ENCODE results near the gene WNT11. TPM values are rescaled to one million over a fixed set of nuclear protein-coding genes. Genes with fewer than 3 reads are reported as not detected.

WNT11 gene
- total RNA-seq, 1 experiment from 2014 or later: not detected

- Histone ChIP-seq H3K18ac (ENCODE audit: insufficient read length, low read depth, low read length) (no peak overlapping the region), H2AFZ (ENCODE audit: low read length) (no peak overlapping the region), H3K14ac (ENCODE audit: insufficient read depth, low read length) (no peak overlapping the region), H4K91ac (ENCODE audit: insufficient read length, low read depth, low read length) (no peak overlapping the region), H3K23me2 (ENCODE audit: insufficient read length, low read depth, low read length, poor library complexity, severe bottlenecking) (peaks cover 3% of the 10 kb centered on the region), H4K20me1 (ENCODE audit: control insufficient read depth, insufficient read depth, insufficient read length) (no peaks in the 10 kb centered on the region), H3K23ac (ENCODE audit: insufficient read length, low read depth, low read length) (no peak overlapping the region), H3K79me2 (ENCODE audit: insufficient read depth, low read length) (no peaks in the 10 kb centered on the region), H3K9me3 (ENCODE audit: control insufficient read depth, low read depth, low read length) (no peaks in the 10 kb centered on the region), H3K4ac (ENCODE audit: low read depth, low read length) (no peak overlapping the region), H3K4me2 (ENCODE audit: insufficient read depth, insufficient read length, low read length) (no peak overlapping the region), H3K4me1 (ENCODE audit: insufficient read depth, low read length) (peaks cover 3% of the 10 kb centered on the region; the same call in 1 of the 2 replicates), H3T11ph (ENCODE audit: low read length) (no peak overlapping the region), H3K79me1 (ENCODE audit: insufficient read depth, low read depth, low read length, poor library complexity, severe bottlenecking) (no peaks in the 10 kb centered on the region), H2BK12ac (ENCODE audit: insufficient read length, low read depth, low read length) (no peak overlapping the region), H3K9ac (ENCODE audit: extremely low read depth, insufficient read length, low read length) (no peak overlapping the region), H2BK5ac (ENCODE audit: insufficient read length, low read length) (no peak overlapping the region), H2BK15ac (ENCODE audit: low read depth, low read length) (no peak overlapping the region), H3K56ac (ENCODE audit: insufficient read length, low read depth, low read length) (no peak overlapping the region), H3K27ac (ENCODE audit: insufficient read length, low read depth, low read length) (no peak overlapping the region), H2BK120ac (ENCODE audit: low read depth, low read length, poor library complexity, severe bottlenecking) (no peak overlapping the region), H4K8ac (replicated peaks; ENCODE audit: insufficient read length, low read depth, low read length) (no peak overlapping the region), H2BK20ac (ENCODE audit: low read depth, low read length, poor library complexity, severe bottlenecking) (no peak overlapping the region), H2AK5ac (ENCODE audit: insufficient read length, low read length) (no peak overlapping the region), H3K27me3 (ENCODE audit: insufficient read depth, low read length) (no peaks in the 10 kb centered on the region; the same call in 1 of the 2 replicates), H4K5ac (ENCODE audit: insufficient read length, low read depth, low read length) (no peak overlapping the region)
- peaks cover 22 to 26% of the 10 kb centered on the region in 2 experiments for H3K4me1 Mint-ChIP-seq
- peaks cover 6 to 7% of the 10 kb centered on the region in 2 experiments; a peak in 2 of 5 replicates for H3K9me3 Mint-ChIP-seq
- DNase-seq: no peak
- H3K36me3 Mint-ChIP-seq (ENCODE audit: insufficient read depth in 1 of 3, low read depth in 3 of 3): no peaks in the 10 kb centered on the region; a peak in 1 of 7 replicates
- no peak overlapping the region for H3K4me3 Mint-ChIP-seq
- no CpG with 5 or more reads among the region's 11 CpGs for WGBS (ENCODE audit: extremely low coverage, insufficient read length, low lambda C conversion rate)
- no peak overlapping the region for H3K27ac Mint-ChIP-seq
- H3K27me3 Mint-ChIP-seq (ENCODE audit: low read depth): peaks cover 36% of the 10 kb centered on the region
- TF ChIP-seq, protein P1, sequence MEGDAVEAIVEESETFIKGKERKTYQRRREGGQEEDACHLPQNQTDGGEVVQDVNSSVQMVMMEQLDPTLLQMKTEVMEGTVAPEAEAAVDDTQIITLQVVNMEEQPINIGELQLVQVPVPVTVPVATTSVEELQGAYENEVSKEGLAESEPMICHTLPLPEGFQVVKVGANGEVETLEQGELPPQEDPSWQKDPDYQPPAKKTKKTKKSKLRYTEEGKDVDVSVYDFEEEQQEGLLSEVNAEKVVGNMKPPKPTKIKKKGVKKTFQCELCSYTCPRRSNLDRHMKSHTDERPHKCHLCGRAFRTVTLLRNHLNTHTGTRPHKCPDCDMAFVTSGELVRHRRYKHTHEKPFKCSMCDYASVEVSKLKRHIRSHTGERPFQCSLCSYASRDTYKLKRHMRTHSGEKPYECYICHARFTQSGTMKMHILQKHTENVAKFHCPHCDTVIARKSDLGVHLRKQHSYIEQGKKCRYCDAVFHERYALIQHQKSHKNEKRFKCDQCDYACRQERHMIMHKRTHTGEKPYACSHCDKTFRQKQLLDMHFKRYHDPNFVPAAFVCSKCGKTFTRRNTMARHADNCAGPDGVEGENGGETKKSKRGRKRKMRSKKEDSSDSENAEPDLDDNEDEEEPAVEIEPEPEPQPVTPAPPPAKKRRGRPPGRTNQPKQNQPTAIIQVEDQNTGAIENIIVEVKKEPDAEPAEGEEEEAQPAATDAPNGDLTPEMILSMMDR (conservative IDR thresholded peaks at IDR 0.05): no peak
These were observed 33.3 kb upstream of the WNT11 start for GRCh38 chr11:76239483-76240160.
